ENCODE results near the gene ADAMTS14.
"Not testable (repeated sequence)": the region's sequence is repeated elsewhere in the genome, so short reads cannot be mapped to it uniquely, and the experiment has no call there.

The ADAMTS14 gene

GRCh38 chr10:70760271-70760787 is 88.0 kb downstream of the ADAMTS14 start:
- no peak for DNase-seq
- TF ChIP-seq GATA1 (IDR thresholded peaks at IDR 0.05; ENCODE audit: low read depth, low read length) (no peak), POLR2A (IDR thresholded peaks at IDR 0.05; ENCODE audit: low read length) (no peak)

- TF ChIP-seq POLR2A (IDR thresholded peaks at IDR 0.05; ENCODE audit: low read length) = no peak
- no peak for TF ChIP-seq GATA1 (IDR thresholded peaks at IDR 0.05; ENCODE audit: low read depth, low read length)
- DNase-seq = no peak
Measured at GRCh38 chr10:70761031-70761601, 88.8 kb downstream of the ADAMTS14 start.

GRCh38 chr10:70761727-70762350 is 89.5 kb downstream of the ADAMTS14 start:
- DNase-seq = no peak
- TF ChIP-seq POLR2A (IDR thresholded peaks at IDR 0.05; ENCODE audit: low read length) = no peak
- no peak for TF ChIP-seq GATA1 (IDR thresholded peaks at IDR 0.05; ENCODE audit: low read depth, low read length)

GRCh38 chr10:70762441-70763175 is 90.3 kb downstream of the ADAMTS14 start:
- DNase-seq = no peak
- TF ChIP-seq GATA1 (IDR thresholded peaks at IDR 0.05; ENCODE audit: low read depth, low read length) (no peak), POLR2A (IDR thresholded peaks at IDR 0.05; ENCODE audit: low read length) (no peak)

- no peak for DNase-seq
Measured at GRCh38 chr10:70763567-70763966, 91.3 kb downstream of the ADAMTS14 start.

GRCh38 chr10:70765794-70766594 is 93.7 kb downstream of the ADAMTS14 start:
- DNase-seq = no peak
- no peak for TF ChIP-seq GATA1 (IDR thresholded peaks at IDR 0.05; ENCODE audit: low read depth, low read length)
- TF ChIP-seq POLR2A (IDR thresholded peaks at IDR 0.05; ENCODE audit: low read length) = no peak

More at GRCh38 chr10:70763567-70763966, 91.3 kb downstream of the ADAMTS14 start:
- TF ChIP-seq POLR2A (IDR thresholded peaks at IDR 0.05; ENCODE audit: low read length) (no peak), GATA1 (IDR thresholded peaks at IDR 0.05; ENCODE audit: low read depth, low read length) (no peak)

- not testable (repeated sequence) for DNase-seq
Measured at GRCh38 chr10:70768026-70768685, 95.8 kb downstream of the ADAMTS14 start.

- TF ChIP-seq POLR2A (IDR thresholded peaks at IDR 0.05; ENCODE audit: low read length) = no peak
- TF ChIP-seq GATA1 (IDR thresholded peaks at IDR 0.05; ENCODE audit: low read depth, low read length) = no peak
- no peak for DNase-seq
Measured at GRCh38 chr10:70769121-70769520, 96.8 kb downstream of the ADAMTS14 start.

GRCh38 chr10:70770001-70770400 is 97.7 kb downstream of the ADAMTS14 start:
- no peak for TF ChIP-seq POLR2A (IDR thresholded peaks at IDR 0.05; ENCODE audit: low read length)
- TF ChIP-seq GATA1 (IDR thresholded peaks at IDR 0.05; ENCODE audit: low read depth, low read length) = no peak
- DNase-seq = no peak

- not testable (repeated sequence) for DNase-seq
Measured at GRCh38 chr10:70770516-70770915, 98.2 kb downstream of the ADAMTS14 start.

- DNase-seq = no peak
Measured at GRCh38 chr10:70771311-70772194, 99.2 kb downstream of the ADAMTS14 start.

GRCh38 chr10:70772627-70773026 is 100.3 kb downstream of the ADAMTS14 start:
- TF ChIP-seq POLR2A (IDR thresholded peaks at IDR 0.05; ENCODE audit: low read length) (no peak), GATA1 (IDR thresholded peaks at IDR 0.05; ENCODE audit: low read depth, low read length) (no peak)
- no peak for DNase-seq

More at GRCh38 chr10:70771311-70772194, 99.2 kb downstream of the ADAMTS14 start:
- TF ChIP-seq POLR2A (IDR thresholded peaks at IDR 0.05; ENCODE audit: low read length) (no peak), GATA1 (IDR thresholded peaks at IDR 0.05; ENCODE audit: low read depth, low read length) (no peak)

GRCh38 chr10:70773461-70773860 is 101.2 kb downstream of the ADAMTS14 start:
- no peak for TF ChIP-seq POLR2A (IDR thresholded peaks at IDR 0.05; ENCODE audit: low read length)
- no peak for TF ChIP-seq GATA1 (IDR thresholded peaks at IDR 0.05; ENCODE audit: low read depth, low read length)
- no peak for DNase-seq

All from erythroblast (primary cell).